Esophagus squamous epithelium (tissue), 4 donors: ENCODE results near the gene COL20A1.
"Not testable (repeated sequence)": the region's sequence is repeated elsewhere in the genome, so short reads cannot be mapped to it uniquely, and the experiment has no call there.

Experiments used
- POLR2A ChIP-seq, 4 donors: fragments of 450-650 bp; IDR thresholded peaks; one replicate each; pipeline ENCODE4 v1.6.1; 2017; ENCODE audit warnings: antibody characterized with exemption in 4 of 4, mild to moderate bottlenecking in 4 of 4, moderate library complexity in 3 of 4
- TF ChIP-seq, protein P1 (sequence below), 6 experiments: fragments of 450-650 bp in 4 of 6; fragments of 200-600 bp in 2 of 6; sonication (generic) in 2 of 6; IDR thresholded peaks; one replicate each; pipeline ENCODE4 v1.5.1; 2016 to 2019; ENCODE audit warnings: antibody characterized with exemption in 6 of 6, mild to moderate bottlenecking in 4 of 6, moderate library complexity in 4 of 6

DNA sequence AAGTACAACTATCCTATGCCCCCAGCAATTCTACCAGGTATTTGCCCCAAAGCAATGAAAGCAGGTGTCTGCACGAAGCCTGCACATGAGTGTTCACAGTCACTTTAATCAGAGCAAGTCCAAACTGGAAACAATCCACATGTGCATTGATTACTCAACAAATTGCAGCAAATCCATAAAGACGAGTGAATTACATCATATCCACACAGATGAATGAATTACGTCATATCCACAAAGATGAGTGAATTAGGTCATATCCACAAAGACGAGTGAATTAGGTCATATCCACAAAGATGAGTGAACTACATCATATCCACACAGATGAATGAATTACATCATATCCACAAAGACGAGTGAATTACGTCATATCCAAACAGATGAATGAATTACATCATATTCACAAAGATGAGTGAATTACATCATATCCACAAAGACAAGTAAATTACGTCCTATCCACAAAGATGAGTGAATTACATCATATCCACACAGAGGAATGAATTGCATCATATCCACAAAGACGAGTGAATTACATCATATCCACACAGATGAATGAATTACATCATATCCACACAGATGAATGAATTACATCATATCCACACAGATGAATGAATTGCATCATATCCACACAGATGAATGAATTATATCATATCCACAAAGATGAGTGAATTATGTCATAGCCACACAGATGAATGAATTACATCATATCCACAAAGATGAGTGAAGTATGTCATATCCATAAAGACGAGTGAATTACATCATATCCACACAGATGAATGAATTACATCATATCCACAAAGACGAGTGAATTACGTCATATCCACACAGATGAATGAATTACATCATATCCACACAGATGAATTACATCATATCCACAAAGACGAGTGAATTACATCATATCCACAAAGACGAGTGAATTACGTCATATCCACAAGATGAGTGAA lies 46.4 kb downstream of the COL20A1 start:
- TF ChIP-seq, protein P1, sequence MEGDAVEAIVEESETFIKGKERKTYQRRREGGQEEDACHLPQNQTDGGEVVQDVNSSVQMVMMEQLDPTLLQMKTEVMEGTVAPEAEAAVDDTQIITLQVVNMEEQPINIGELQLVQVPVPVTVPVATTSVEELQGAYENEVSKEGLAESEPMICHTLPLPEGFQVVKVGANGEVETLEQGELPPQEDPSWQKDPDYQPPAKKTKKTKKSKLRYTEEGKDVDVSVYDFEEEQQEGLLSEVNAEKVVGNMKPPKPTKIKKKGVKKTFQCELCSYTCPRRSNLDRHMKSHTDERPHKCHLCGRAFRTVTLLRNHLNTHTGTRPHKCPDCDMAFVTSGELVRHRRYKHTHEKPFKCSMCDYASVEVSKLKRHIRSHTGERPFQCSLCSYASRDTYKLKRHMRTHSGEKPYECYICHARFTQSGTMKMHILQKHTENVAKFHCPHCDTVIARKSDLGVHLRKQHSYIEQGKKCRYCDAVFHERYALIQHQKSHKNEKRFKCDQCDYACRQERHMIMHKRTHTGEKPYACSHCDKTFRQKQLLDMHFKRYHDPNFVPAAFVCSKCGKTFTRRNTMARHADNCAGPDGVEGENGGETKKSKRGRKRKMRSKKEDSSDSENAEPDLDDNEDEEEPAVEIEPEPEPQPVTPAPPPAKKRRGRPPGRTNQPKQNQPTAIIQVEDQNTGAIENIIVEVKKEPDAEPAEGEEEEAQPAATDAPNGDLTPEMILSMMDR (IDR thresholded peaks at IDR 0.05) = not testable (repeated sequence)
- TF ChIP-seq POLR2A (IDR thresholded peaks at IDR 0.05) = not testable (repeated sequence)
